ENCODE data around the gene ZNF670. TPM values are rescaled to one million over a fixed set of nuclear protein-coding genes. Genes with fewer than 3 reads are reported as not detected.

ZNF670 gene
- total RNA-seq, 1 experiment from 2014 or later = 13.9 TPM

GRCh38 chr1:247090455-247090854 is 11.8 kb upstream of the ZNF670 start:
- Histone ChIP-seq H2AFZ (ENCODE audit: low read length) (no peak overlapping the region), H3K23me2 (ENCODE audit: insufficient read length, low read depth, low read length, poor library complexity, severe bottlenecking) (no peaks in the 10 kb centered on the region), H3K18ac (ENCODE audit: insufficient read length, low read depth, low read length) (peak overlapping the region; percentile 7), H3K23ac (ENCODE audit: insufficient read length, low read depth, low read length) (no peak overlapping the region), H3T11ph (ENCODE audit: low read length) (no peak overlapping the region), H3K79me2 (ENCODE audit: insufficient read depth, low read length) (no peaks in the 10 kb centered on the region), H3K27ac (ENCODE audit: insufficient read length, low read depth, low read length) (no peak overlapping the region), H3K9ac (ENCODE audit: extremely low read depth, insufficient read length, low read length) (no peak overlapping the region), H3K79me1 (ENCODE audit: insufficient read depth, low read depth, low read length, poor library complexity, severe bottlenecking) (no peaks in the 10 kb centered on the region), H2BK120ac (ENCODE audit: low read depth, low read length, poor library complexity, severe bottlenecking) (no peak overlapping the region), H4K20me1 (ENCODE audit: control insufficient read depth, insufficient read depth, insufficient read length) (no peaks in the 10 kb centered on the region), H3K9me3 (ENCODE audit: control insufficient read depth, low read depth, low read length) (no peaks in the 10 kb centered on the region), H3K4ac (ENCODE audit: low read depth, low read length) (no peak overlapping the region), H4K91ac (ENCODE audit: insufficient read length, low read depth, low read length) (no peak overlapping the region), H2BK15ac (ENCODE audit: low read depth, low read length) (no peak overlapping the region), H2BK5ac (ENCODE audit: insufficient read length, low read length) (no peak overlapping the region), H2BK20ac (ENCODE audit: low read depth, low read length, poor library complexity, severe bottlenecking) (no peak overlapping the region), H2BK12ac (ENCODE audit: insufficient read length, low read depth, low read length) (no peak overlapping the region), H3K4me2 (ENCODE audit: insufficient read depth, insufficient read length, low read length) (no peak overlapping the region), H2AK5ac (ENCODE audit: insufficient read length, low read length) (no peak overlapping the region), H3K14ac (ENCODE audit: insufficient read depth, low read length) (no peak overlapping the region), H3K56ac (ENCODE audit: insufficient read length, low read depth, low read length) (no peak overlapping the region), H4K8ac (replicated peaks; ENCODE audit: insufficient read length, low read depth, low read length) (no peak overlapping the region), H3K27me3 (ENCODE audit: insufficient read depth, low read length) (no peaks in the 10 kb centered on the region), H4K5ac (ENCODE audit: insufficient read length, low read depth, low read length) (no peak overlapping the region), H3K4me1 (ENCODE audit: insufficient read depth, low read length) (no peaks in the 10 kb centered on the region; the same call in 1 of the 2 replicates)
- Mint-ChIP-seq H3K27me3 (ENCODE audit: low read depth) (no peaks in the 10 kb centered on the region), H3K9me3 (no peaks in the 10 kb centered on the region), H3K4me3 (no peak overlapping the region), H3K4me1 (peaks cover 12 to 19% of the 10 kb centered on the region in 2 experiments), H3K27ac (no peak overlapping the region; a peak in 1 of 7 replicates), H3K36me3 (ENCODE audit: insufficient read depth in 1 of 3, low read depth in 3 of 3) (no peaks in the 10 kb centered on the region)
- DNase-seq = no peak
- no CpG with 5 or more reads among the region's 14 CpGs for WGBS (ENCODE audit: extremely low coverage, insufficient read length, low lambda C conversion rate)
- TF ChIP-seq CTCF (conservative IDR thresholded peaks at IDR 0.05) = no peak
